KOPT-K1 (cell line): ENCODE data around the gene NAA40.
"Not testable (repeated sequence)": the region's sequence is repeated elsewhere in the genome, so short reads cannot be mapped to it uniquely, and the experiment has no call there.

Experiments used
- H3K27ac ChIP-seq: fragments of 200-600 bp; sonication (generic); 2 replicates; pipeline ENCODE4 v1.5.1; 2016; ENCODE audit warnings: antibody characterized with exemption, mild to moderate bottlenecking, low read depth, low read length; ENCODE audit not compliant: poor library complexity, severe bottlenecking
- H3K36me3 ChIP-seq: fragments of 200-600 bp; sonication (generic); 2 replicates; pipeline ENCODE4 v1.5.1; 2017; ENCODE audit warnings: antibody characterized with exemption, mild to moderate bottlenecking, low read length, moderate library complexity; ENCODE audit not compliant: insufficient read depth
- H3K9me3 ChIP-seq: fragments of 200-600 bp; sonication (generic); 2 replicates; pipeline ENCODE4 v1.5.1; 2017; ENCODE audit warnings: antibody characterized with exemption, low read length, mild to moderate bottlenecking; ENCODE audit not compliant: insufficient read depth, poor library complexity, severe bottlenecking

NAA40 gene

DNA sequence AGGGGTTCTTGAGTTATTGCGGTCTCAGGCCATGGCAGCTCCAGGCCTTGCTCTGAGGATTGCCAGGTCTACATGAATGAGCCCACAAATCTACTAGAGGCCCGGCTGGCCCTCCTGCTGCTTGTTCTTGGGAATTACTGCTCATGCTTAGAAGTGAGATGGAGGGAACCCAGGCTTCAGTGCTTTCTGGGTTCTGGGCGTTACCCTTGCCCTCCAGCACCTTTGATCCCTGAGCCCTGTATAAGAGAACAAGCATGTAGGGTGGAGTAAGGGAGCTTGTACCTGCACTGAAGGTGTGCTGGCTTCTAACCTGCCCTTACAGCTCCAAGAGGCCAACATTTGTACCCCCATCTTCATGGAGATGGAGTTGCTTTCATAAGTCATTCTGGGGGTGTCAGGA is 4.0 kb downstream of the NAA40 start:
- Histone ChIP-seq H3K27ac (no peak overlapping the region), H3K36me3 (peaks cover 47% of the 10 kb centered on the region), H3K9me3 (no peaks in the 10 kb centered on the region)

DNA sequence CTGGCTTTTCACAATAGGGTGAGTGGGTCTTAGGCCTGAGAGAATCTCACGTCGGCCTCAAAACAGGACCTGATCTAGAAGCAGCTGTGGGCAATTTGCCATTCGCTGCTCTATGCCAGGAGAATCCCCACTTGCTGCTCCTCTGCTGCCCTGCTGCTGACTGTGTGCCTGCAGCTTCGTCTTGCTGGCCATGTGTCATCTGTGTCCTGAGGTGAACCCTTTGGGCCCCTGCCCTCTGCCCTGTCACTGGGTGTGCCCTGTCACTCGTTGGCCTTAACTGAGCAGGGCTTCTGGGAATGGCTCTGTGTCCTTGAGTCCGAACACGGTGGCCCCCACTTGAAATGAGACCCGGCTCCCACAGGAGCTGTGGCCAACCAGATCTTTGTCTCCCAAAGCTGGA is 6.2 kb downstream of the NAA40 start:
- Histone ChIP-seq H3K9me3 (no peaks in the 10 kb centered on the region), H3K27ac (no peak overlapping the region), H3K36me3 (peaks cover 67% of the 10 kb centered on the region)

DNA sequence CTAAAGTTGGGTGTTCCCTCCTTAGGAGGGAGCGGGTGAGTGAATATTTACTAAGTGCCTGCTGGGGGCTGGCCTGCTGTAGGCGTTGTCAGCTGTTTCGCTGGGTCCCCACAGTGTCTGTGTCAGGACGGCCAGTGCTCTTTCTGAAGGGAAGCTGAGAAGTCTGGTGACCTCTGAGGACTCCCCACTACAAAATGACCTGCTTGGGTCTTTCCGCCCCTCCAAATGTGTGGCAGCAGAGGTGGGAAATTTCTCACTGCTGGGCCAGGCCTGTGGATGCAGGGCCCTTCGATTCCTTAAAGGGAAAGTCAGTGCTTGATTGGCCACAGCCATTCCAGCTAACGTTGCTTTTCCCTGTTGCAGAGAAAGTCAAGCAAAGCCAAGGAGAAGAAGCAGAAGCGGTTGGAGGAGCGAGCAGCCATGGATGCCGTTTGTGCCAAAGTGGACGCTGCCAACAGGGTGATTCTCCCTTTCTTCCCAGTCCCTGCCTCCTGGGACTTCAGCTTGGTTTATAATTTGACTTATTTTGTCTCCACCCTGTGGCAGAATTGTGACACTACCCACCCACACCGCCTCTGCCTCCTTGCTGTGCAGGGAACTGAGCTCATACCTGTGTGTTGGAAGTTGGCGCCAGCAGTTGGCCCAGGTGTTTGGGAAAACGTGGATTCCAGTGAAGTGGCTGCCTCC is 6.8 kb downstream of the NAA40 start:
- Histone ChIP-seq H3K9me3 (no peaks in the 10 kb centered on the region), H3K27ac (no peak overlapping the region), H3K36me3 (peaks cover 73% of the 10 kb centered on the region)

DNA sequence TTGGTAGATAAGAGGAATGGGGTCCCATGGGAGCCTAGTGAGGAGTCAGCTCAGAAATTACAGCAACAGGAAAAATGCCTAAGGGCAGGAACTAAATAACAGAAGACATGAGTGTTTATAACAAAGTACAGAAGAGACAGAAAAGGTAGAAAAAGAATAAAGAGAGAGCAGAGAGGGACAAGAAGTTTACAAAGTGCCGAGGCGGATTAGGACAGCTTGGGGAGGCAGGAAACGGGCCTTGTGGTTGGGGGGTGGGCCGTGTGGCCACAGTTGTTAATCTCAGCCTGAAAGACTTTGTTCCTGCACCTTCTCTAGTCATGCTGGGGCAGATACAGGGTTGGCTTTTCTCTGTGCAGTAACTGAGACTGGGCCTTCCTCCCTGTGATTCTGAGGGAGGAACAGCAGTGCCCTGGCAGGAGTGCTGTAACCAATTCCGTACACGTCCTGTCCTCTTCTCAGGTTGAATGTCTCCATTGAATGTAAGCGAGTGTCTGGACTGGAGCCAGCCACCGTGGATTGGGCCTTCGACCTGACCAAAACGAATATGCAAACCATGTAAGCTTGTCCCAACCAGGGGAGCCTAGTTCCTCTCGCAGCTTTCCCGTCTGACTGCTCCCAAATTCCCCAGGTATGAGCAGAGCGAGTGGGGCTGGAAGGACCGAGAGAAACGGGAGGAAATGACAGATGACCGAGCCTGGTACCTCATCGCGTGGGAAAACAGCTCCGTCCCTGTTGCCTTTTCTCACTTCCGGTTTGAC is 13.2 kb downstream of the NAA40 start:
- H3K36me3 ChIP-seq = peaks cover 87% of the 10 kb centered on the region
- no peaks in the 10 kb centered on the region for H3K9me3 ChIP-seq

DNA sequence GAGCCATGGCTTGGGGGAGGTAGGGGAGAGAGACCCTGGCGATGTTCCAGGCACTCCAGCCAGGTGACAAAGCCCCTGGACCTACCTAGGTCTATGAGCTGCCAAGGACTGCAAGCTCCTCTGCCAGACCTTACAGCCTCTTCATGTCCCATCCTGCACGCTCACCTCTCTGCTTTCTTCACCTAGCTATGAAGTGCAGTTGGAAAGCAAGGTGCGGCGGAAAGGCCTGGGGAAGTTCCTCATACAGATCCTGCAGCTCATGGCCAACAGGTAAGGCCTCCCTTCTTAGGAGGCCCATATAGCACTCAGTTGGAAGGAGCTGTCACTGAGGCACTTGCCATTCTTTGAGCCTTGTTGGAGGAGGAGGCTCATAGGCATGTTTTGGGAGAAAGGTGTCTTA is 13.8 kb downstream of the NAA40 start:
- no peaks in the 10 kb centered on the region for H3K9me3 ChIP-seq
- peaks cover 86% of the 10 kb centered on the region for H3K36me3 ChIP-seq

More for the DNA sequence above, 13.2 kb downstream of the NAA40 start:
- peak overlapping the region; percentile 50 for H3K27ac ChIP-seq

DNA sequence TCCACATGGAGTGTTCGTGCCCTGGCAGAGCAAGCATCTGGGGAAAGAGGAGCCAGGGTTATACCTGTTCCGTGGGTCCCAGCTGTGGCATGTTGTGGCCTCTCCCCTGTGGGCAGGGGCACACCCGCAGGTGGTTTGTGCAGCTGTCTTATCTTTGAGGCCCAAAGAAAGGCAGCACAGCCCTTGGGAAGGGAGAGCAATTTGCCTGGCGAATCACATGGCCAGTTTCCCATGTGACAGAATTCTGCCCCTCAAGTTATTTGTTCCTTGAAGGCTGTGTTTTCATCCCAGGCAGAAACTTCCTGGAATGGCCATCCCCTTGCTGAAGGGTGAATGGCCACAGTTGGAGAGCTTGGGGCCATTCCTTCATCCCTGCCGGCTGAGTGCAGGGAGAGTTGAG is 19.2 kb downstream of the NAA40 start:
- no peak overlapping the region for H3K27ac ChIP-seq
- no peaks in the 10 kb centered on the region for H3K9me3 ChIP-seq
- peaks cover 53% of the 10 kb centered on the region for H3K36me3 ChIP-seq

More for the DNA sequence above, 13.8 kb downstream of the NAA40 start:
- H3K27ac ChIP-seq = peak overlapping the region; percentile 50

DNA sequence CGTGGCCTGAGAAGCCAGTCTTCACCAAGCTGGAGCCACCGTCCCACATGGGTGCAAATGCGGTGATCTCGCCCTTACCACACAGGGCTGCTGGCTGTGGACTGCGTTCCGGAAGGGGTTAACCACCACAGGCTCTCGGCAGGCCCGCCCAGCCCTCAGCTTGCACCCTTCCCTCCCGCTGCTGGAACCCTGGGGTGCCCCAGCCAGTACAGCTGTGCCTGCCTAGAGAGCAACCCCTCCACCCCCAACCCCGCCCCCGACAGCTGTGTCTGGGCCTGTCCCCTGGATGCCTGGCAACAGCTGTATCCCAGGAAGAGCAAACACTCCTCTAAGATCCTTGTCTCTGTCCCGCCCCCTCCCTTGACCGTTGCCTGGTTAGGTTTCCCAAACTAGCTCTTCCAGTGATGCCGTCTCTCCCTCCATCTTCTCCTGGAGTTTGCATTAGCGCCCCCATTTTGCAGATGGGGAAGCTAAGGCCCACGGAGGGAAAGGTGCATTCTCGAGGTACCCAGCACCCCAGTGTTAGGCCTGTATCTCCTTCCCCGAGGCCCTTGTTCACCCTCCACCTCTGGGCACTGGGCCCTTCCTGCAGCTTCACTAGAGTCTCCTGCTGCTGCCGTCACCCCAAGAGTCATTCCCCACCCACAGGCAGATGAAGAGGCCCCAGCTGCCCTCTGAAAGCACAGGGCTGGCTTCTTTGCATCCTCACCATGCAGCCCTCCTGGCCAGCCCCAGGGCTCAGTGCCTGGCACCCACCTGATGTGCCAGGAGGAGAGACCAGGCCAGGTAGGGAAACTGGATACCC is 23.0 kb downstream of the NAA40 start:
- Histone ChIP-seq H3K27ac (no peak overlapping the region), H3K36me3 (peaks cover 15% of the 10 kb centered on the region), H3K9me3 (no peaks in the 10 kb centered on the region)

DNA sequence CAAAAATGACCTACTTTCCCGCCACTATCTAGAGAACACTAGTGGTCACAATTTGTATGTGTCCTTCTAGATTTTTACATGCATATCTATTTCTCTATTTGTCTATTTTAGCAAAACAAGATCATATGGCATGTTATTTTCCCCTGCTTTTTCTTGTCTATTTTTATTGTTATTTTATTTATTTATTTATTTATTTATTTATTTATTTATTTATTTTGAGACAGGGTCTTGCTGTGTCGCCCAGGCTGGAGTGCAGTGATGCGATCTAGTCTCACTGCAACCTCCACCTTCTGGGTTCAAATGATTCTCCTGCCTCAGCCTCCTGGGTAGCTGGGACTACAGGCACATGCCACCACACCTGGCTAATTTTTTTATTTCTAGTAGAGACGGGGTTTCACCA is 25.1 kb downstream of the NAA40 start:
- not testable (repeated sequence) for H3K36me3 ChIP-seq, H3K9me3 ChIP-seq, H3K27ac ChIP-seq

DNA sequence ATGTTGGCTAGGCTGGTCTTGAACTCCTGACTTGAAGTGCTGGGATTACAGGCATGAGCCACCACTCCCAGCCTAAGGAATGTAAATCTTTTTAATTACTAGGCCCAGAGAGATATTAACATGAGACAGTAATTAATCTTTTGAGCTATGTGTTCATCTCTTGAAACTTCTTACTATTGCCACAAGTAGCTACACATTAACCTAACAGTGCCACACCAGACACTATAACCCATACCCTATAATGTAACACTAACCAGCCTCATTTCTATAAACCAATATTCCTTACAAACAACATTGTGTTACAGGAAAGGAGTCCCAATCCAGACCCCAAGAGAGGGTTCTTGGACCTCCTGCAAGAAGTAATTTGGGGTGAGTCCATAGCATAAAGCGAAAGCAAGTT is 27.6 kb downstream of the NAA40 start:
- H3K9me3 ChIP-seq = no peaks in the 10 kb centered on the region

DNA sequence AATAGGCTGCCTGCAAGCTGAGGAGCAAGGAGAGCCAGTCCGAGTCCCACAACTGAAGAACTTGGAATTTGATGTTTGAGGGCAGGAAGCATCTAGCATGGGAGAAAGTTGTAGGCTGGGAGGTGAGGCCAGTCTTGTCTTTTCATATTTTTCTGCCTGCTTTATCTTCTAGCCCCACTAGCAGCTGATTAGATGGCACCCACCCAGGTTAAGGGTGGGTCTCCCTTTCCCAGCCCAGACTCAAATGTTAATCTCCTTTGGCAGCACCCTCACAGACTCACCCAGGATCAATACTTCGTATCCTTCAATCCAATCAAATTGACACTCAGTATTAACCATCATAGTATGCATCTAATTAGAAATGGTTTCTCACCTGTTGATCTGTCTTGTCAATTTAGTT is 30.7 kb downstream of the NAA40 start:
- Histone ChIP-seq H3K27ac (no peak overlapping the region), H3K36me3 (no peaks in the 10 kb centered on the region), H3K9me3 (no peaks in the 10 kb centered on the region)

More for the DNA sequence above, 27.6 kb downstream of the NAA40 start:
- Histone ChIP-seq H3K36me3 (no peaks in the 10 kb centered on the region), H3K27ac (no peak overlapping the region)

DNA sequence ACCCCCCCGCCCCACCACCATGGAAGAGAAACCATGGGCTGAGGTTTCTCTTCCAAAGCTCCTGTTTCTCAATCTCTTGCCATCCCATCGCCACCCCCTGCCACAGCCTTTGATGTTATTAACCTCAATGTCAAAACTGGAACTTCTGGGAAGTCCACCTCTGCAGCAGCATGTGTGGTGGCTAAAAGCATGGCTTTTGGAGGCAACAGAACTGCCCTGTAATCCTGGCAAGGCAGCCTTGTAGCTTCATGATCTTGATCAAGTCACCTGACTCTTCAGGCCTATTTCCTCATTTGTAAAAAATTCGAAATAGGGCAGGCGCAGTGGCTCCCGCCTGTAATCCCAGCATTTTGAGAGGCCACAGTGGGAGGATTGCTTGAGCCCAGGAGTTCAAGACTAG is 32.1 kb downstream of the NAA40 start:
- no peak overlapping the region for H3K27ac ChIP-seq
- H3K9me3 ChIP-seq = no peaks in the 10 kb centered on the region
- H3K36me3 ChIP-seq = peaks cover under 1% of the 10 kb centered on the region; the same call in 1 of the 2 replicates

DNA sequence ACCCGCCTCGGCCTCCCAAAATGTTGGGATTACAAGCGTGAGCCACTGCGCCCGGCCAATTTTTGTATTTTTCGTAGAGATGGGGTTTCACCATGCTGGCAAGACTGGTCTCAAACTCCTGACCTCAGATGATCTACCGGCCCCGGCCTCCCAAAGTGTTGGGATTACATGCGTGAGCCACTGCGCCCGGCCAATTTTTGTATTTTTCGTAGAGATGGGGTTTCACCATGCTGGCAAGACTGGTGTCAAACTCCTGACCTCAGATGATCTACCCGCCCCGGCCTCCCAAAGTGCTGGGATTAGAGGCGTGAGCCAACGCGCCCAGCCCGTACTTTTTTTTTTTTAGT is 35.1 kb downstream of the NAA40 start:
- H3K27ac ChIP-seq = peak overlapping the region; percentile 98
- not testable (repeated sequence) for H3K9me3 ChIP-seq
- peaks cover 22% of the 10 kb centered on the region for H3K36me3 ChIP-seq

DNA sequence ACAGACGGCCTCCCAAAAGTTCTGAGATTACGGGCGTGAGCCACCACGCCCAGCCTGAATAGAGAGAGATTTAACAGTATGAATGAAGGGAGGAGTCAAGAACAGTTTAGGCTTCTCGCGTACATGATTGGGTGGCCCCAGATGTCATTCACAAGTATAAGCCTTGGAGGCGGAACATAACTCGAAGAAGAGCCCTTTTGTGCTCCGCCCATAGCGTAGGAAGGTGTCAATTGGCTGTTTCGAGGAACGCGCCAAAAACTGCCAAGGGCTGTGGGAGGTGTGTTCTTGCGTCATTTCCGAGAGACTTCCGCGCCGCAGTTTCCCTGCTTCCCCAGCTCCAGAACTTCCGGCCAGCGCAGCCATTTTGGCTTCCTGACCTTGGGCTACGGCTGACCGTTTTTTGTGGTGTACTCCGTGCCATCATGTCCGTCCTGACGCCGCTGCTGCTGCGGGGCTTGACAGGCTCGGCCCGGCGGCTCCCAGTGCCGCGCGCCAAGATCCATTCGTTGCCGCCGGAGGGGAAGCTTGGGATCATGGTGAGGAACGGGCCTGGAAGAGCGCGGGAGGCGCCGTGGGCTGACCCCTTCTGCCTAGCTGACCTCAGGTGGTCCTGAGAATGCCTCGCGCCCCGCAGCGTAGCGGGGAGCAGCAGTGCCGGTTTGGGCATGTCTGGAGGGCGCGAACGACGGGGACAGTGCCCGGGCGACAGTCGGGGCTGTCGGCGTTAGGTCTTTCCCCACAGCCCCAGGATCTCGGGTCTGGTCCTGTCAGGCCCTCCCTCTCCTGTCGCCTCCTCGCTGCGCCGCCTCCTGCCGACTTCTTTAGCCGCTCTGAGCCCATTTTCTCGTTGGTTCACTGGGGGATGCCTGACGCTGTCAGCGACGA is 35.7 kb downstream of the NAA40 start, which contains the start of gene COX8A:
TSS of gene COX8A (plus strand) at position 362 of the 885 bp plus-strand sequence. CDS start at position 423, 61 bp downstream.
- H3K27ac ChIP-seq = peak within 1 kb of the TSS; percentile 98
- H3K36me3 ChIP-seq = peaks cover 28% of the 10 kb centered on the region
- H3K9me3 ChIP-seq = no peaks in the 10 kb centered on the region

DNA sequence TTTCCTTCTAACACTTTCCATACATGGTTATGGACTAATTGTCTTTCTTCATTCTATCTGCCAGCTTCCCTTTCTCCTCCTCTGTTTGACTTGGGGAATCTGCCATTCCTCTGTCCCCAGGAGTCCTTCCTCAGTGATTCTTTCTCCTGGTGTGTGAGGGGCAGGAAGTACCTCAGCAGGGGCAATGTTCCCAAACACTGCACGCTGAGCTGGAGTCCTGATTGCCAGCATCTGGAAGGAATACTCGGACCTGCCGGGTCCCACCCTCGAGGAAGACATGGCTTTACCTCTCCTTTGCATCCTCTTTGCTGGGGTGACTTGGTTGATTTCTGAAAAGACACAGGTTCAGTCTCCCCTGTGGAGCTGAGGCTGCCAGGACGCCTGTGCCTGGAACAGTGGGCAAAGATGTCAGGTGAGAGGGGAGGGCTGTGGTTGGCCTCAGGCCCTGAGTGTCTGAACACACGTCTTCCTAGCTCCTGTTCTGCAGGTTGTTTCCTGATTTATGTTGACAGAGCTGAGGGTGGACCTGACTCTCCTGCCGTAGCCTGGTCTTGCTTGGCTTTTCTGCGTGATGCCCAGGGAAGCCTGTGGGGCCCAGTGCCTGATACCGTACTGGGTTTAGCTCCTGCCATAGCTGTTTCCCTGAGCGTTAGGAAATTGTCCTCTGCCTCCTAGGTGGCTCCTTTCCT is 39.9 kb downstream of the NAA40 start:
- no peak overlapping the region for H3K27ac ChIP-seq
- H3K36me3 ChIP-seq = peaks cover 29% of the 10 kb centered on the region
- no peaks in the 10 kb centered on the region for H3K9me3 ChIP-seq
